HG03025 (cell line): ENCODE data around the gene HSD11B1.

Experiments used
- ATAC-seq: cut with Tn5 transposase; IDR thresholded peaks from one replicate; pipeline ENCODE4 v1.9.1; 2021; ENCODE audit warnings: mild to moderate bottlenecking, moderate library complexity; ENCODE audit not compliant: unreplicated experiment, low FRiP score

Gene HSD11B1

GRCh38 chr1:209704584-209704983, at the start of gene HSD11B1:
Gene HSD11B1, plus strand, starts transcription at chr1:209704846. Its CDS starts 97 bp downstream, at chr1:209704943.
- no peak for ATAC-seq

GRCh38 chr1:209655411-209656231, 49.0 kb upstream of the HSD11B1 start:
- ATAC-seq = no peak

GRCh38 chr1:209657140-209657879, 47.3 kb upstream of the HSD11B1 start:
- no peak for ATAC-seq

GRCh38 chr1:209657918-209658317, 46.7 kb upstream of the HSD11B1 start:
- ATAC-seq = no peak

- no peak for ATAC-seq
These were observed 44.7 kb upstream of the HSD11B1 start for GRCh38 chr1:209659909-209660308.

- ATAC-seq = no peak
These were observed 43.6 kb upstream of the HSD11B1 start for GRCh38 chr1:209661071-209661470.

GRCh38 chr1:209662879-209663327, 41.7 kb upstream of the HSD11B1 start:
- no peak for ATAC-seq

- no peak for ATAC-seq
These were observed 37.5 kb upstream of the HSD11B1 start for GRCh38 chr1:209667103-209667502.

GRCh38 chr1:209667708-209668107, 36.9 kb upstream of the HSD11B1 start:
- peak; percentile 49 for ATAC-seq

- ATAC-seq = no peak
These were observed 34.1 kb upstream of the HSD11B1 start for GRCh38 chr1:209670441-209671082.

GRCh38 chr1:209672705-209673630, 31.7 kb upstream of the HSD11B1 start:
- peak; percentile 80 for ATAC-seq

GRCh38 chr1:209673631-209674417, 30.8 kb upstream of the HSD11B1 start:
- ATAC-seq = no peak

- ATAC-seq = no peak
These were observed 29.6 kb upstream of the HSD11B1 start, which contains the start of gene G0S2 for GRCh38 chr1:209674957-209675564. Gene G0S2, plus strand, starts transcription at chr1:209675412. Its CDS starts 273 bp downstream, at chr1:209675685.

- ATAC-seq = no peak
These were observed 29.0 kb upstream of the HSD11B1 start for GRCh38 chr1:209675565-209676154.

- ATAC-seq = no peak
These were observed 25.6 kb upstream of the HSD11B1 start for GRCh38 chr1:209678981-209679539.

- no peak for ATAC-seq
These were observed 18.8 kb upstream of the HSD11B1 start for GRCh38 chr1:209685821-209686220.

GRCh38 chr1:209686322-209686721, 18.3 kb upstream of the HSD11B1 start:
- ATAC-seq = no peak

GRCh38 chr1:209688746-209689234, 15.9 kb upstream of the HSD11B1 start:
- no peak for ATAC-seq
